GM23338 (cell line): Measurements from ENCODE around the gene KLK13. TPM values are rescaled to one million over a fixed set of nuclear protein-coding genes. Genes with fewer than 3 reads are reported as not detected.

ENCODE experiments used
- ATAC-seq: fragments of 200-7000 bp; cut with Tn5 transposase; 3 replicates; pipeline ENCODE4 v1.9.1; 2020
- DNase-seq: peaks from one replicate; pipeline ENCODE4 v3.0.0-alpha.2; 2015; ENCODE audit warnings: low spot score
- H2AFZ ChIP-seq: fragments of 200-600 bp; sonication (generic); 2 replicates; pipeline ENCODE4 v1.8.0; 2016; ENCODE audit warnings: antibody characterized with exemption, mild to moderate bottlenecking, moderate library complexity
- H3F3A ChIP-seq: fragments of 200-600 bp; sonication (generic); replicated peaks from 2 replicates; pipeline ENCODE4 v1.8.0; 2017; ENCODE audit warnings: antibody characterized with exemption, mixed run types, low read depth
- H3K27ac ChIP-seq: fragments of 200-600 bp; sonication (generic); 2 replicates; pipeline ENCODE4 v1.6.1; 2016; ENCODE audit warnings: low read depth
- H3K27me3 ChIP-seq: fragments of 200-600 bp; sonication (generic); 2 replicates; pipeline ENCODE4 v1.8.0; 2016; ENCODE audit warnings: mild to moderate bottlenecking, mixed run types, moderate library complexity; ENCODE audit not compliant: insufficient read depth
- H3K36me3 ChIP-seq: fragments of 200-600 bp; sonication (generic); 2 replicates; pipeline ENCODE4 v1.8.0; 2016; ENCODE audit warnings: mild to moderate bottlenecking; ENCODE audit not compliant: insufficient read depth
- H3K4me1 ChIP-seq: fragments of 200-600 bp; sonication (generic); 2 replicates; pipeline ENCODE4 v1.8.0; 2016; ENCODE audit warnings: mild to moderate bottlenecking, moderate library complexity; ENCODE audit not compliant: insufficient read depth
- H3K4me2 ChIP-seq: fragments of 200-600 bp; sonication (generic); 2 replicates; pipeline ENCODE4 v1.7.1; 2017; ENCODE audit warnings: mixed run types
- H3K4me3 ChIP-seq: fragments of 200-600 bp; sonication (generic); 2 replicates; pipeline ENCODE4 v1.6.1; 2016; ENCODE audit warnings: mixed run types
- H3K79me2 ChIP-seq: fragments of 200-600 bp; sonication (generic); replicated peaks from 2 replicates; pipeline ENCODE4 v1.8.0; 2017; ENCODE audit warnings: mild to moderate bottlenecking; ENCODE audit not compliant: insufficient read depth
- H3K9me2 ChIP-seq: fragments of 200-600 bp; sonication (generic); 2 replicates; pipeline ENCODE4 v1.8.0; 2017; ENCODE audit not compliant: insufficient read depth
- H4K20me1 ChIP-seq: fragments of 200-600 bp; sonication (generic); replicated peaks from 2 replicates; pipeline ENCODE4 v1.8.0; 2017; ENCODE audit warnings: mild to moderate bottlenecking; ENCODE audit not compliant: insufficient read depth
- H3K27ac Mint-ChIP-seq: 2 replicates; pipeline ENCODE4 v1.8.0; 2020; ENCODE audit warnings: inconsistent platforms, mild to moderate bottlenecking, moderate library complexity, mixed read lengths
- H3K27me3 Mint-ChIP-seq: 3 replicates; pipeline ENCODE4 v1.8.0; 2022; ENCODE audit warnings: low read depth, mild to moderate bottlenecking, moderate library complexity, mixed read lengths, inconsistent platforms; ENCODE audit not compliant: insufficient read depth, poor library complexity
- H3K36me3 Mint-ChIP-seq: 3 replicates; pipeline ENCODE4 v1.8.0; 2021; ENCODE audit warnings: low read depth, mild to moderate bottlenecking, inconsistent platforms, moderate library complexity, mixed read lengths
- H3K4me1 Mint-ChIP-seq: 3 replicates; pipeline ENCODE4 v1.8.0; 2020; ENCODE audit warnings: mild to moderate bottlenecking, inconsistent platforms, mixed read lengths
- H3K4me3 Mint-ChIP-seq: 3 replicates; pipeline ENCODE4 v1.8.0; 2021; ENCODE audit warnings: moderate library complexity, mild to moderate bottlenecking, inconsistent platforms, mixed read lengths
- H3K9me3 Mint-ChIP-seq: 3 replicates; pipeline ENCODE4 v1.8.0; 2020; ENCODE audit warnings: moderate library complexity, mild to moderate bottlenecking, inconsistent platforms, mixed read lengths
- CREB1 ChIP-seq: fragments of 250-450 bp; sonication (Bioruptor Pico); IDR thresholded peaks from 2 replicates; pipeline ENCODE4 v1.5.0; 2020; ENCODE audit warnings: low read depth, mild to moderate bottlenecking, moderate library complexity
- JUNB ChIP-seq: IDR thresholded peaks from one replicate; pipeline ENCODE4 v1.6.1; 2016; ENCODE audit warnings: antibody characterized with exemption; ENCODE audit not compliant: unreplicated experiment
- NANOG ChIP-seq: IDR thresholded peaks from 2 replicates; pipeline ENCODE4 v1.6.1; 2016; ENCODE audit warnings: antibody characterized with exemption, borderline replicate concordance
- POLR2AphosphoS5 ChIP-seq: IDR thresholded peaks from 2 replicates; pipeline ENCODE4 v1.6.1; 2016; ENCODE audit warnings: antibody characterized with exemption, low read depth
- STAT1 ChIP-seq: IDR thresholded peaks from one replicate; pipeline ENCODE4 v1.6.1; 2016; ENCODE audit warnings: antibody characterized with exemption; ENCODE audit not compliant: unreplicated experiment
- ZNF114 ChIP-seq: fragments of 250-450 bp; sonication (Bioruptor Pico); IDR thresholded peaks from 2 replicates; pipeline ENCODE4 v1.5.0; 2020; ENCODE audit warnings: mild to moderate bottlenecking, moderate library complexity
- ZNF331 ChIP-seq: fragments of 250-450 bp; sonication (Bioruptor Pico); IDR thresholded peaks from 2 replicates; pipeline ENCODE4 v1.5.0; 2020; ENCODE audit warnings: low read depth, mild to moderate bottlenecking, moderate library complexity
- polyA plus RNA-seq: library from polyadenylated mRNA; unstranded; fragments of >200 nt; fragmentation: Nextera tagmentation; extraction: Ambion mirVana; gene quantifications from 2 replicates; pipeline ENCODE4 v1.2.1, GENCODE V29; 2016
- total RNA-seq: library from RNA; depleted of rRNA; stranded (reverse); fragments of >200 nt; shearing (Covaris generic); gene quantifications from 2 replicates; pipeline ENCODE4 v1.2.3, GENCODE V29; 2014
- TF ChIP-seq, protein P1 (sequence below): IDR thresholded peaks from 2 replicates; pipeline ENCODE4 v1.6.1; 2016; ENCODE audit warnings: antibody characterized with exemption
- TF ChIP-seq, protein P2 (sequence below), 2 experiments: fragments of 200-600 bp in 1 of 2; sonication (generic) in 1 of 2; conservative IDR thresholded peaks; 2 replicates each; pipeline versions ENCODE4 v1.5.1 to v1.6.1; 2016 to 2017; ENCODE audit warnings: antibody characterized with exemption in 2 of 2, low read depth in 2 of 2, mild to moderate bottlenecking in 2 of 2, moderate library complexity in 1 of 2

KLK13 gene
- total and polyA plus RNA-seq, 2 experiments from 2014 or later = 4.5 to 5.7 TPM

DNA sequence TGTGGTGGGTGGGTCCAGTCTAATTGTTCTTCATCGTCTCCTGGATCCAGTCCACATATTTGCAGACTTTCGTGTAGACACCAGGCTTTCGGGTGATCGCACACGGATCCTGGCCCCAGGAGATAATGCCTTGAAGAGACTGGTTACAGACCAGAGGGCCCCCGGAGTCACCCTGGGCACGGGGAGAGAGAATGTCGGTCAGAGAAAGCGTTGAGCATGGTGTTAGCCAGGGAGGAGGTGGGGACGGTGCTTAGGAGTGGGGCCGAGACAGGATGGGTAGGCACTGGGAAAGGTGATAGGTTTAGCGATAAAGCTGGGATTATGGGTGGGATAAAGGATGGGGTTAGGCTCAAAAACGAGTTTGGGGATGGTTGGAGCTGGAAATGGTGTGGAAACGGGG lies 42.4 kb downstream of the KLK13 start (continued):
- TF ChIP-seq, protein P1, sequence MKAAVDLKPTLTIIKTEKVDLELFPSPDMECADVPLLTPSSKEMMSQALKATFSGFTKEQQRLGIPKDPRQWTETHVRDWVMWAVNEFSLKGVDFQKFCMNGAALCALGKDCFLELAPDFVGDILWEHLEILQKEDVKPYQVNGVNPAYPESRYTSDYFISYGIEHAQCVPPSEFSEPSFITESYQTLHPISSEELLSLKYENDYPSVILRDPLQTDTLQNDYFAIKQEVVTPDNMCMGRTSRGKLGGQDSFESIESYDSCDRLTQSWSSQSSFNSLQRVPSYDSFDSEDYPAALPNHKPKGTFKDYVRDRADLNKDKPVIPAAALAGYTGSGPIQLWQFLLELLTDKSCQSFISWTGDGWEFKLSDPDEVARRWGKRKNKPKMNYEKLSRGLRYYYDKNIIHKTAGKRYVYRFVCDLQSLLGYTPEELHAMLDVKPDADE = no peak
- TF ChIP-seq POLR2AphosphoS5 (no peak), STAT1 (no peak)
- TF ChIP-seq, protein P2, sequence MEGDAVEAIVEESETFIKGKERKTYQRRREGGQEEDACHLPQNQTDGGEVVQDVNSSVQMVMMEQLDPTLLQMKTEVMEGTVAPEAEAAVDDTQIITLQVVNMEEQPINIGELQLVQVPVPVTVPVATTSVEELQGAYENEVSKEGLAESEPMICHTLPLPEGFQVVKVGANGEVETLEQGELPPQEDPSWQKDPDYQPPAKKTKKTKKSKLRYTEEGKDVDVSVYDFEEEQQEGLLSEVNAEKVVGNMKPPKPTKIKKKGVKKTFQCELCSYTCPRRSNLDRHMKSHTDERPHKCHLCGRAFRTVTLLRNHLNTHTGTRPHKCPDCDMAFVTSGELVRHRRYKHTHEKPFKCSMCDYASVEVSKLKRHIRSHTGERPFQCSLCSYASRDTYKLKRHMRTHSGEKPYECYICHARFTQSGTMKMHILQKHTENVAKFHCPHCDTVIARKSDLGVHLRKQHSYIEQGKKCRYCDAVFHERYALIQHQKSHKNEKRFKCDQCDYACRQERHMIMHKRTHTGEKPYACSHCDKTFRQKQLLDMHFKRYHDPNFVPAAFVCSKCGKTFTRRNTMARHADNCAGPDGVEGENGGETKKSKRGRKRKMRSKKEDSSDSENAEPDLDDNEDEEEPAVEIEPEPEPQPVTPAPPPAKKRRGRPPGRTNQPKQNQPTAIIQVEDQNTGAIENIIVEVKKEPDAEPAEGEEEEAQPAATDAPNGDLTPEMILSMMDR (conservative IDR thresholded peaks at IDR 0.05; ENCODE audit: low read depth in 2 of 2) = no peak

DNA sequence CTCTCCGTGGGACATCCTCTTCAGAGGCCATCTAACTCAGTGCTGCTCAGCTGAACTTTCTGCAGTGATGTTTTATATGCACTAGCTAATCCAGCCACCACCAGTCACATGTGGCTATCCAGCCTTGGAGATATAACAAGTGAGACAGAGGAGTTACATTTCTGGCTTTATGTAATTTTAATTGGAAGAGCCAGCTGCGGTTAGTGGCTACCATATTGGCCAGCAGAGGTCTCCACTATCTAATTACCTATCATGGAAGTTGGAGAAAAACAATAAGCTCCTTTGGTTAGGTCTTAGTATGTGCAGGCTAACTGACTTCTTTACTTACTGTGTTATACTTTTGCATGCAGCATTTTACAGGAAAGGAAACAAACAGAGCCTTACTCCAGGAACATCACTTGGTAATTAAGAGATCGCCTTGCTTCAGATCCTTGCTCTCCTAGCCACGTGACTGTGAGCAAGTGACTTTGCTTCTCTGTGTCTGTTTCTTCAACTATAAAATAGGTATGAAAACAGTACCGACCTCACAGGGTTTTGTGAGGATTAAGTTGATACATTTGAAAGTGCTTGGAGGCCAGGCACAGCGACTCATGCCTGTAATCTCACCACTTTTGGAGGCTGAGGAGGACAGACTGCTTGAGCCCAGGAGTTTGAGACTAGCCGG lies 43.8 kb downstream of the KLK13 start:
- Histone ChIP-seq H3K36me3 (no peaks in the 10 kb centered on the region), H3K27me3 (peaks cover 32% of the 10 kb centered on the region), H3F3A (no peaks in the 10 kb centered on the region), H3K4me3 (no peak overlapping the region), H4K20me1 (no peaks in the 10 kb centered on the region), H3K27ac (no peak overlapping the region), H3K4me2 (no peak overlapping the region), H2AFZ (peak overlapping the region; percentile 83; the same call in 1 of the 2 replicates), H3K9me2 (no peaks in the 10 kb centered on the region), H3K4me1 (peaks cover 5% of the 10 kb centered on the region; the same call in 1 of the 2 replicates), H3K79me2 (no peaks in the 10 kb centered on the region)
- ATAC-seq = peak; percentile 1; the same call in 1 of the 3 replicates
- peaks cover 36% of the 10 kb centered on the region for H3K27me3 Mint-ChIP-seq
- peaks cover 10% of the 10 kb centered on the region for H3K9me3 Mint-ChIP-seq
- TF ChIP-seq, protein P2 (conservative IDR thresholded peaks at IDR 0.05; ENCODE audit: low read depth in 2 of 2) = peak; percentile 73 to 90
- no peak for TF ChIP-seq CREB1 (CRISPR knock-in tag)
- peak; percentile 79 for DNase-seq
- no peak overlapping the region for H3K4me3 Mint-ChIP-seq
- no peak overlapping the region; the same call in 1 of the 2 replicates for H3K27ac Mint-ChIP-seq
- H3K36me3 Mint-ChIP-seq = peaks cover 3% of the 10 kb centered on the region; the same call in 1 of the 3 replicates
- H3K4me1 Mint-ChIP-seq = peaks cover 33% of the 10 kb centered on the region

DNA sequence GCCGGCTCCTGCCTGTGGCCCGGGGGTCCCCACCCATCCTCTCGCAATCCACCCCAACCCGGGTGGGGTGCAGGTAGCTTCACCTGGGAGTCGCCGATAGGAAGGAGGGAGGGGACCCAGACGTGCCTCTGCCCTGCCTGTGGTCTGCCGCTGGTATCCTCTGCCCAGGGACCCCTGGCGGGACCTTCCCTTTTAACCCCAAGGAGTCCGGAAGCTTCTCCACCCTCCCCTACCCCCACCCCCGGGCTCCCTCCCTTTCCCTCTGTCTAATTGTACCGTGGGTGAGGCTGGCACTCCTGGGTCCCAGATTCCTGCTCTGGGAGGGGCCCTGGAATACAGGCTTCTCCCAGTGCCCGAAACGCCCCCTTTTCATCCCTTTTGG lies 45.4 kb downstream of the KLK13 start, which contains the start of gene KLK10:
Gene KLK10 (minus strand): TSS at position 166 of the 382 bp plus-strand sequence. CDS start 579 bp downstream, outside the sequence.
- H3K36me3 ChIP-seq = no peaks in the 10 kb centered on the region
- ATAC-seq (peak; percentile 5), DNase-seq (no peak)
- peaks cover 32% of the 10 kb centered on the region for H3K27me3 ChIP-seq
- H3K79me2 ChIP-seq = no peaks in the 10 kb centered on the region
- Mint-ChIP-seq H3K27me3 (peaks cover 35% of the 10 kb centered on the region), H3K9me3 (peaks cover 10% of the 10 kb centered on the region), H3K36me3 (peaks cover 3% of the 10 kb centered on the region; the same call in 1 of the 3 replicates), H3K4me1 (peaks cover 19% of the 10 kb centered on the region), H3K27ac (no peak within 1 kb of the TSS), H3K4me3 (peak within 1 kb of the TSS; percentile 86)
- H3K4me3 ChIP-seq = peak within 1 kb of the TSS; percentile 65
- peak within 1 kb of the TSS; percentile 85 for H2AFZ ChIP-seq
- H4K20me1 ChIP-seq = no peaks in the 10 kb centered on the region
- H3K4me2 ChIP-seq = peak within 1 kb of the TSS; percentile 88
- peaks cover 5% of the 10 kb centered on the region; the same call in 1 of the 2 replicates for H3K4me1 ChIP-seq
- H3K27ac ChIP-seq = no peak within 1 kb of the TSS
- H3F3A ChIP-seq = no peaks in the 10 kb centered on the region
- no peaks in the 10 kb centered on the region for H3K9me2 ChIP-seq
- TF ChIP-seq ZNF331 (CRISPR knock-in tag) = no peak
- TF ChIP-seq ZNF114 (CRISPR knock-in tag) = no peak
- TF ChIP-seq JUNB = no peak
- no peak for TF ChIP-seq NANOG
